ENCODE measurements around the gene AOC2.

The AOC2 gene

DNA sequence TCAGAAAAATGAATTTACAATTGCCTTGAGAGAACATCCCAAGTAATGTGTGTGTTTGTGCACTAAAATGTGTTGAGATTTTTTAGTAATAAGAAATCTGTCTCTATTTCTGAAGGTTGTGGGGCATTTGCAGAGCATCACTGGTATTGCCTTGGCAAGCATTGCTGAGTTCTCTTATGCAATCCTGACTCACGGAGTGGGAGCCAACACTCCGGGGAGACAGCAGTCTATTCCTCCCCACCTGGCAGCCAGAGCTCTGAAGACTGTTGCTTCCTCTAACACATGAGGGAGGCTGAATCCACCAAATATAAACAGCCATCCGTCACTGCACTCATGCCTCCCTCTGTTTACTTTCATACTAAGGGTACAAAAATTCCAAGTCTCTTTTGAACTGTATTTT, 35.1 kb upstream of the AOC2 start:
- H3K36me3 ChIP-seq (ENCODE audit: control insufficient read depth, insufficient read depth, low read length) = peaks cover 4% of the 10 kb centered on the region
- no peak for DNase-seq
- H2BK120ac ChIP-seq (ENCODE audit: low read depth, low read length) = no peak overlapping the region
- no CpG with 5 or more reads among the region's 3 CpGs for WGBS (ENCODE audit: extremely low coverage, insufficient coverage, low lambda C conversion rate)
- no peak overlapping the region for H2AK5ac ChIP-seq (ENCODE audit: low read length)
- no peaks in the 10 kb centered on the region for H3K79me2 ChIP-seq (ENCODE audit: control insufficient read depth, insufficient read depth, low read length)
- H3K79me1 ChIP-seq (ENCODE audit: low read length) = no peaks in the 10 kb centered on the region
- H4K8ac ChIP-seq (ENCODE audit: low read depth, low read length) = no peak overlapping the region
- H3K27me3 ChIP-seq (ENCODE audit: insufficient read depth, low read length, poor library complexity) = no peaks in the 10 kb centered on the region
- no peak overlapping the region for H2BK15ac ChIP-seq (replicated peaks; ENCODE audit: low read depth)
- no peak overlapping the region for H3K4me3 ChIP-seq (ENCODE audit: low read length)
- no peak overlapping the region for H3K56ac ChIP-seq (ENCODE audit: low read length)
- H3K9ac ChIP-seq (ENCODE audit: low read length) = no peak overlapping the region
- H4K5ac ChIP-seq (ENCODE audit: low read length) = no peak overlapping the region
- no peak overlapping the region for H3K4ac ChIP-seq (ENCODE audit: low read depth, low read length)
- no peak overlapping the region for H3K23ac ChIP-seq (ENCODE audit: low read length)
- H2BK5ac ChIP-seq (ENCODE audit: low read length) = no peak overlapping the region
- H3K4me1 ChIP-seq (ENCODE audit: control insufficient read depth, low read depth, low read length) = no peaks in the 10 kb centered on the region
- no peak overlapping the region for H3K18ac ChIP-seq (ENCODE audit: low read length)
- H3K4me2 ChIP-seq (ENCODE audit: low read length) = no peak overlapping the region
- no peak overlapping the region for H3K27ac ChIP-seq (ENCODE audit: low read depth, low read length)

DNA sequence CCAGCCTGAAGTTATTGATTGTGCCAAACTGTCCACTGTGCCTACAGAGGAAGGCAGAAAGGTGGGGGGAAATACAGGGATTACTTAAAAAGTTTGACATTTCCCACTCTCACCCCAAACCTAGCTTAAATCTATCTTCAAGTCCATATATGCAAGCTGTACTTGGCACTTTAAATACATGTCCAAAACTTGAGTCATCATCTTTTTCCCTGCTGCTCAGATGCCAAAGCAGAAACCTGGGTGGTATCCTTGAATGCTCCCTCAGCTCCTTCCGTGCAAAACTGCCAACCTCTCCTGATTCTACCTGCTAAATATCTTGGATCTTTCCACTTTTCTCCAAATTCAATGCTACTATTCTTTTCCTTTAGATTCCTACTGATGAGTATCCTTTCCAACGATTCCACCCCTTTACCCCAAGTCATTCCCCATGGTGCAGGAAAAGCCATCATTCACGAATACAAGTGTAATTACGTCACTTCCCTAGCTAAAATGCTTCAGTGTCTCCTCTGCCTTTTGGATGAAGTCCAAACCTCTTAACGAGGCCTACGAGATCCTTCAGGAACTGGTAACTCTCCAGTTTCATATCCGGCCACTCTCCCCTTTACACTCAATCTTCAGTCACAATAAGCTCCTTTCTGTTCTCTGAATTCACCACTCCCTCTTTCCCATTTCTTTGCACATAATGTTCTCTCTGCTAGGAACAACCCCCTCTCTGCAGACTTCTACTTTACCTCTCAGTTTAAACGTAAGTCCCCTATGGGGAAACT, 29.6 kb upstream of the AOC2 start:
- Histone ChIP-seq H3K18ac (ENCODE audit: low read length) (no peak overlapping the region), H3K79me1 (ENCODE audit: low read length) (no peaks in the 10 kb centered on the region), H3K36me3 (ENCODE audit: control insufficient read depth, insufficient read depth, low read length) (peaks cover 9% of the 10 kb centered on the region), H3K4ac (ENCODE audit: low read depth, low read length) (no peak overlapping the region), H2BK120ac (ENCODE audit: low read depth, low read length) (no peak overlapping the region), H2BK15ac (replicated peaks; ENCODE audit: low read depth) (no peak overlapping the region), H3K27ac (ENCODE audit: low read depth, low read length) (no peak overlapping the region), H3K56ac (ENCODE audit: low read length) (no peak overlapping the region), H3K4me1 (ENCODE audit: control insufficient read depth, low read depth, low read length) (no peaks in the 10 kb centered on the region), H3K4me3 (ENCODE audit: low read length) (no peak overlapping the region), H3K79me2 (ENCODE audit: control insufficient read depth, insufficient read depth, low read length) (no peaks in the 10 kb centered on the region), H3K4me2 (ENCODE audit: low read length) (no peak overlapping the region), H4K8ac (ENCODE audit: low read depth, low read length) (no peak overlapping the region), H2AK5ac (ENCODE audit: low read length) (no peak overlapping the region), H3K23ac (ENCODE audit: low read length) (no peak overlapping the region), H4K5ac (ENCODE audit: low read length) (no peak overlapping the region), H3K27me3 (ENCODE audit: insufficient read depth, low read length, poor library complexity) (no peaks in the 10 kb centered on the region), H3K9ac (ENCODE audit: low read length) (no peak overlapping the region), H2BK5ac (ENCODE audit: low read length) (no peak overlapping the region)
- WGBS (ENCODE audit: extremely low coverage, insufficient coverage, low lambda C conversion rate) = no CpG with 5 or more reads among the region's 8 CpGs
- no peak for DNase-seq

- no peak overlapping the region for H3K4me3 ChIP-seq (ENCODE audit: low read length)
- no peak overlapping the region for H3K56ac ChIP-seq (ENCODE audit: low read length)
- no peak for DNase-seq
- H4K8ac ChIP-seq (ENCODE audit: low read depth, low read length) = no peak overlapping the region
- H3K79me2 ChIP-seq (ENCODE audit: control insufficient read depth, insufficient read depth, low read length) = peaks cover under 1% of the 10 kb centered on the region
- no peaks in the 10 kb centered on the region for H3K27me3 ChIP-seq (ENCODE audit: insufficient read depth, low read length, poor library complexity)
- WGBS (ENCODE audit: extremely low coverage, insufficient coverage, low lambda C conversion rate) = no CpG with 5 or more reads among the region's 1 CpG
- no peak overlapping the region for H4K5ac ChIP-seq (ENCODE audit: low read length)
- H3K4ac ChIP-seq (ENCODE audit: low read depth, low read length) = no peak overlapping the region
- no peaks in the 10 kb centered on the region for H3K4me1 ChIP-seq (ENCODE audit: control insufficient read depth, low read depth, low read length)
- no peak overlapping the region for H3K9ac ChIP-seq (ENCODE audit: low read length)
- no peak overlapping the region for H2BK15ac ChIP-seq (replicated peaks; ENCODE audit: low read depth)
- no peak overlapping the region for H3K23ac ChIP-seq (ENCODE audit: low read length)
- H3K79me1 ChIP-seq (ENCODE audit: low read length) = peaks cover 1% of the 10 kb centered on the region
- no peak overlapping the region for H2AK5ac ChIP-seq (ENCODE audit: low read length)
- no peak overlapping the region for H3K4me2 ChIP-seq (ENCODE audit: low read length)
- no peak overlapping the region for H3K27ac ChIP-seq (ENCODE audit: low read depth, low read length)
- H3K36me3 ChIP-seq (ENCODE audit: control insufficient read depth, insufficient read depth, low read length) = peaks cover 6% of the 10 kb centered on the region
- H2BK5ac ChIP-seq (ENCODE audit: low read length) = no peak overlapping the region
- H2BK120ac ChIP-seq (ENCODE audit: low read depth, low read length) = no peak overlapping the region
- H3K18ac ChIP-seq (ENCODE audit: low read length) = no peak overlapping the region
Measured at GRCh38 chr17:42817866-42818265, 26.5 kb upstream of the AOC2 start.

GRCh38 chr17:42818379-42818778, 26.0 kb upstream of the AOC2 start:
- no peak for DNase-seq
- Histone ChIP-seq H4K8ac (ENCODE audit: low read depth, low read length) (no peak overlapping the region), H2BK15ac (replicated peaks; ENCODE audit: low read depth) (no peak overlapping the region), H2AK5ac (ENCODE audit: low read length) (no peak overlapping the region), H2BK5ac (ENCODE audit: low read length) (no peak overlapping the region), H3K4me3 (ENCODE audit: low read length) (no peak overlapping the region), H3K27me3 (ENCODE audit: insufficient read depth, low read length, poor library complexity) (no peaks in the 10 kb centered on the region), H3K9ac (ENCODE audit: low read length) (no peak overlapping the region), H3K27ac (ENCODE audit: low read depth, low read length) (no peak overlapping the region), H3K79me1 (ENCODE audit: low read length) (peaks cover 2% of the 10 kb centered on the region), H3K79me2 (ENCODE audit: control insufficient read depth, insufficient read depth, low read length) (peaks cover 2% of the 10 kb centered on the region), H3K4me1 (ENCODE audit: control insufficient read depth, low read depth, low read length) (no peaks in the 10 kb centered on the region), H3K4me2 (ENCODE audit: low read length) (no peak overlapping the region), H4K5ac (ENCODE audit: low read length) (no peak overlapping the region), H3K4ac (ENCODE audit: low read depth, low read length) (no peak overlapping the region), H3K18ac (ENCODE audit: low read length) (no peak overlapping the region), H3K56ac (ENCODE audit: low read length) (no peak overlapping the region), H2BK120ac (ENCODE audit: low read depth, low read length) (no peak overlapping the region), H3K36me3 (ENCODE audit: control insufficient read depth, insufficient read depth, low read length) (peaks cover 6% of the 10 kb centered on the region), H3K23ac (ENCODE audit: low read length) (no peak overlapping the region)
- WGBS (ENCODE audit: extremely low coverage, insufficient coverage, low lambda C conversion rate) = no CpG with 5 or more reads among the region's 5 CpGs

DNA sequence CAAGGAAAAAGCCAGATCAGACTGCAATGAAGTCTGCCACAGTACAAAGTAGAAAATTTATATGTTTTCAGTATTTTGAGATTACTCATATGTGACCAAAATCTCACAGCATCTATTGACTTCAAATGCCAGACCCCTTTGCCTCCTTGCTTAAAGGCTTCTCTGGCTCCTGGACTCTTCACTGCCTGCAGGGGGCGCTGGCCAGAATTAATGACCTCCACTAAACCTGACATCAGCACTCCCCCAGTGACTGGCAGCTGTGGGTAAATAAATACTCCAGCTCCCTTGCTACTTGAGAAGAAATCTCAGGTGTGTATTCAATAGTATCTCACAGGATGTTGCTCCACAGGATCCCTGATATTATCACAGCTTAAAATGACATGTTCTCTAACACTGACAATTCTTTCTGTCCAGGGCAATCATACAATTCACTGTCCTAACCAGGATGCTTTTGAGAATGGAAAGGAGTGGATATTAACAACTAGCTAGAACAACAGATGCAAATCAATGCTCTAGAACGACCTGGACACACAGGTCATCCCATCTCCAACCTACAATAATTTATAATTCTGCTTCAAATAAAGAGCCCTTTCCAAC, 24.3 kb upstream of the AOC2 start:
- no peaks in the 10 kb centered on the region for H3K27me3 ChIP-seq (ENCODE audit: insufficient read depth, low read length, poor library complexity)
- H3K23ac ChIP-seq (ENCODE audit: low read length) = no peak overlapping the region
- no CpG with 5 or more reads among the region's 2 CpGs for whole genome bisulfite sequencing (ENCODE audit: extremely low coverage, insufficient coverage, low lambda C conversion rate)
- H3K4me2 ChIP-seq (ENCODE audit: low read length) = no peak overlapping the region
- H2BK15ac ChIP-seq (replicated peaks; ENCODE audit: low read depth) = no peak overlapping the region
- H2AK5ac ChIP-seq (ENCODE audit: low read length) = no peak overlapping the region
- H3K27ac ChIP-seq (ENCODE audit: low read depth, low read length) = no peak overlapping the region
- H3K18ac ChIP-seq (ENCODE audit: low read length) = no peak overlapping the region
- no peak overlapping the region for H3K4ac ChIP-seq (ENCODE audit: low read depth, low read length)
- no peak overlapping the region for H2BK120ac ChIP-seq (ENCODE audit: low read depth, low read length)
- DNase-seq = peak; percentile 91
- no peak overlapping the region for H2BK5ac ChIP-seq (ENCODE audit: low read length)
- H3K4me1 ChIP-seq (ENCODE audit: control insufficient read depth, low read depth, low read length) = no peaks in the 10 kb centered on the region
- H3K9ac ChIP-seq (ENCODE audit: low read length) = no peak overlapping the region
- H3K56ac ChIP-seq (ENCODE audit: low read length) = no peak overlapping the region
- no peak overlapping the region for H4K5ac ChIP-seq (ENCODE audit: low read length)
- H3K79me2 ChIP-seq (ENCODE audit: control insufficient read depth, insufficient read depth, low read length) = peaks cover 6% of the 10 kb centered on the region
- peaks cover 6% of the 10 kb centered on the region for H3K79me1 ChIP-seq (ENCODE audit: low read length)
- no peak overlapping the region for H4K8ac ChIP-seq (ENCODE audit: low read depth, low read length)
- H3K4me3 ChIP-seq (ENCODE audit: low read length) = no peak overlapping the region
- peaks cover 2% of the 10 kb centered on the region for H3K36me3 ChIP-seq (ENCODE audit: control insufficient read depth, insufficient read depth, low read length)

Measured in mesendoderm (in vitro differentiated cells).